Naive thymus-derived CD4-positive, alpha-beta T cell (primary cell): ENCODE data around the gene LRP3. TPM values are rescaled to one million over a fixed set of nuclear protein-coding genes. Genes with fewer than 3 reads are reported as not detected.

Source experiments
- ATAC-seq: fragments of 150-1000 bp; cut with Tn5 transposase; 2 replicates; pipeline ENCODE4 v1.10.0; 2021; ENCODE audit warnings: mild to moderate bottlenecking, moderate library complexity
- CTCF ChIA-PET: fragments of 350-600 bp; sonication (Branson Sonifier 250); formaldehyde crosslinking; loops from one replicate; lab custom pipeline; 2021; ENCODE audit warnings: antibody characterized with exemption; lab: Charles Lee
- POLR2A ChIA-PET: fragments of 350-600 bp; sonication (Branson Sonifier 250); formaldehyde crosslinking; loops from one replicate; lab custom pipeline; 2021; ENCODE audit warnings: antibody characterized with exemption, inconsistent platforms; lab: Charles Lee
- DNase-seq, 9 donors: peaks; one replicate each; pipeline versions ENCODE4 v3.0.0 to v3.0.0-alpha.2; 2020 to 2022; ENCODE audit warnings: mixed read lengths in 1 of 9
- H3K27ac ChIP-seq: one replicate; pipeline ENCODE4 v1.7.0; 2013; ENCODE audit warnings: mild to moderate bottlenecking, low read depth, low read length, moderate library complexity
- H3K27me3 ChIP-seq, 2 donors: one replicate each; pipeline ENCODE4 v1.7.0; 2013; ENCODE audit warnings: low read length in 2 of 2, mild to moderate bottlenecking in 2 of 2, moderate library complexity in 2 of 2; ENCODE audit not compliant: control insufficient read depth in 2 of 2, insufficient read depth in 2 of 2
- H3K36me3 ChIP-seq, 3 experiments: 1 replicate in 2 of 3; 2 replicates in 1 of 3; pipeline ENCODE4 v1.7.0; 2013; ENCODE audit warnings: low read length in 3 of 3, mild to moderate bottlenecking in 3 of 3, moderate library complexity in 1 of 3; ENCODE audit not compliant: insufficient read depth in 3 of 3, control insufficient read depth in 2 of 3
- H3K4me1 ChIP-seq, 2 donors: one replicate each; pipeline ENCODE4 v1.7.0; 2013; ENCODE audit warnings: low read length in 2 of 2, mild to moderate bottlenecking in 2 of 2, moderate library complexity in 1 of 2; ENCODE audit not compliant: control insufficient read depth in 2 of 2, insufficient read depth in 2 of 2
- H3K4me3 ChIP-seq: 2 replicates; pipeline ENCODE4 v1.7.0; 2013; ENCODE audit warnings: mild to moderate bottlenecking, low read length
- H3K9me3 ChIP-seq, 3 experiments: 1 replicate in 2 of 3; 2 replicates in 1 of 3; pipeline ENCODE4 v1.7.0; 2013; ENCODE audit warnings: low read length in 3 of 3; ENCODE audit not compliant: control insufficient read depth in 2 of 3
- H3K27ac Mint-ChIP-seq, 9 donors: one replicate each; pipeline ENCODE4 v1.8.0; 2020 to 2022; ENCODE audit warnings: mixed read lengths in 9 of 9, mild to moderate bottlenecking in 8 of 9, moderate library complexity in 5 of 9, inconsistent platforms in 2 of 9
- H3K27me3 Mint-ChIP-seq, 5 donors: one replicate each; pipeline ENCODE4 v1.8.0; 2021 to 2022; ENCODE audit warnings: mixed read lengths in 5 of 5, mild to moderate bottlenecking in 1 of 5
- H3K36me3 Mint-ChIP-seq, 5 donors: one replicate each; pipeline ENCODE4 v1.8.0; 2020 to 2022; ENCODE audit warnings: mixed read lengths in 5 of 5, mild to moderate bottlenecking in 3 of 5, inconsistent platforms in 1 of 5
- H3K4me1 Mint-ChIP-seq, 7 donors: one replicate each; pipeline ENCODE4 v1.8.0; 2020 to 2022; ENCODE audit warnings: mixed read lengths in 7 of 7, mild to moderate bottlenecking in 3 of 7, inconsistent platforms in 1 of 7
- H3K4me3 Mint-ChIP-seq, 10 donors: one replicate each; pipeline ENCODE4 v1.8.0; 2020 to 2022; ENCODE audit warnings: mild to moderate bottlenecking in 10 of 10, mixed read lengths in 10 of 10, moderate library complexity in 6 of 10, inconsistent platforms in 2 of 10
- H3K9me3 Mint-ChIP-seq, 11 donors: one replicate each; pipeline ENCODE4 v1.8.0; 2020 to 2022; ENCODE audit warnings: mixed read lengths in 11 of 11, mild to moderate bottlenecking in 4 of 11, inconsistent platforms in 1 of 11, moderate library complexity in 1 of 11
- intact Hi-C, 2 donors: fragments of 100-400 bp; cut with micrococcal nuclease; formaldehyde crosslinking; loops; one replicate each; pipeline ENCODE4 v1.15.1; 2023
- polyA plus RNA-seq, 2 donors: library from polyadenylated mRNA; unstranded; fragments of 300-500 nt; fragmentation: Illumina TruSeq; gene quantifications; one replicate each; pipeline ENCODE4 v1.2.3, GENCODE V29; 2021
- total RNA-seq, 6 experiments: library from RNA in 5 of 6; stranded (reverse) in 5 of 6; gene quantifications; 1 replicate in 5 of 6; 2 replicates in 1 of 6; pipeline ENCODE4 v1.2.3 and lab custom pipeline; 2021 to 2026

The LRP3 gene
- total and polyA plus RNA-seq, 7 experiments from 2014 or later: 0.34 to 2.6 (median 0.40) TPM; not detected in 3

DNA sequence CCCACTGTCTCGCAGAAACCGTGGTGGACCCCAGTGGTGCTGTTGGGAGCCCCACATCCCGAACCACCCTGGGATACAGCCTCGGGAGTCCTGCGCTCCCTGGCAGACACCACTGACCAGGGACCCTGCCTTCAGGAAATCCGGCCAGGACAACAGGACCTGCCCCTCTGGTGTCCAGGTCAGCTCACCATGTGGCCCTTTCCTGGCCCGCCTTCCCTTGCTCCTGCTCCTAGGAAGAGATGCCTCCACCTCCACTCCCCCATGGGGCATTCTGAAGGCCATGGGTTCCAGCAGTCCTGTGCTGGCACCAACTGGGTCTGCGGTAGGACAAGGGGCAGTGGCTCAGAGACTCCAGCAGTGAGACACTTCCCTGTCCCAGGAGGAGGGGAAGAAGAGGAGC, 54.0 kb downstream of the LRP3 start:
- peaks cover 0 to 10% (median 0%) of the 10 kb centered on the region in 5 donors for H3K27me3 Mint-ChIP-seq
- ATAC-seq (no peak), DNase-seq (no peak)
- ChIA-PET CTCF (no interaction called here), POLR2A (no interaction called here)
- Histone ChIP-seq H3K4me3 (no peak overlapping the region), H3K4me1 (no peaks in the 10 kb centered on the region), H3K36me3 (no peaks in the 10 kb centered on the region), H3K27ac (no peak overlapping the region), H3K27me3 (no peaks in the 10 kb centered on the region), H3K9me3 (peaks cover 0 to 8% (median 0%) of the 10 kb centered on the region in 3 experiments)
- H3K9me3 Mint-ChIP-seq: peaks cover 0 to 14% (median 0%) of the 10 kb centered on the region in 11 donors
- peaks cover 0 to 2% (median 0%) of the 10 kb centered on the region in 7 donors for H3K4me1 Mint-ChIP-seq
- H3K27ac Mint-ChIP-seq: no peak overlapping the region
- H3K4me3 Mint-ChIP-seq: no peak overlapping the region
- no peaks in the 10 kb centered on the region for H3K36me3 Mint-ChIP-seq
- intact Hi-C loops: no loop called here

DNA sequence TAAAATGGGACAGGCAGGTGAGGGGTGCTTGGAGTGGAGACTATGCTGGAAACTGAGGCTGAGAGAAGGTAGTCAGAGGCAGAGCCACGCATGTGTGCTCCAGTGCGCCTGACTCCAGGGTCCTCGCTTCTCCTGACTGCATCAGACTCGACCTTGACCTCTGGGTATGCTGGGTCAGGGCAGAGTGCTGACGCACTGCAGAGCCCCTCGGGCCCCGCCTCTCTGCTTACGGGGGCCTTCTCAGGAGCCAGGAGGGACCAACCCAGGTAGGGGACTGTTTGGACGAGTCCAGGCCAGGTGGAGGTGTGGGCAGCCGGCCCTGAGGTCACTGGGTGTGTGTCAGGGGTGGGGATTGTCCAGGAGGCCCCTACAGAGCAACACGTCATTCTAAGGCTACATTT, 54.4 kb downstream of the LRP3 start:
- H3K36me3 ChIP-seq: no peaks in the 10 kb centered on the region
- ChIA-PET POLR2A (no interaction called here), CTCF (no interaction called here)
- no peak overlapping the region for H3K4me3 Mint-ChIP-seq
- H3K4me3 ChIP-seq: no peak overlapping the region
- H3K9me3 Mint-ChIP-seq: peaks cover 0 to 14% (median 0%) of the 10 kb centered on the region in 11 donors
- H3K4me1 Mint-ChIP-seq: peaks cover 0 to 2% (median 0%) of the 10 kb centered on the region in 7 donors
- no peaks in the 10 kb centered on the region for H3K4me1 ChIP-seq
- no peak overlapping the region for H3K27ac ChIP-seq
- no peak overlapping the region for H3K27ac Mint-ChIP-seq
- ATAC-seq: peak; percentile 18
- DNase-seq: no peak
- peaks cover 0 to 8% (median 0%) of the 10 kb centered on the region in 3 experiments for H3K9me3 ChIP-seq
- peaks cover 0 to 10% (median 0%) of the 10 kb centered on the region in 5 donors for H3K27me3 Mint-ChIP-seq
- no peaks in the 10 kb centered on the region for H3K27me3 ChIP-seq
- H3K36me3 Mint-ChIP-seq: no peaks in the 10 kb centered on the region
- intact Hi-C loops: no loop called here

DNA sequence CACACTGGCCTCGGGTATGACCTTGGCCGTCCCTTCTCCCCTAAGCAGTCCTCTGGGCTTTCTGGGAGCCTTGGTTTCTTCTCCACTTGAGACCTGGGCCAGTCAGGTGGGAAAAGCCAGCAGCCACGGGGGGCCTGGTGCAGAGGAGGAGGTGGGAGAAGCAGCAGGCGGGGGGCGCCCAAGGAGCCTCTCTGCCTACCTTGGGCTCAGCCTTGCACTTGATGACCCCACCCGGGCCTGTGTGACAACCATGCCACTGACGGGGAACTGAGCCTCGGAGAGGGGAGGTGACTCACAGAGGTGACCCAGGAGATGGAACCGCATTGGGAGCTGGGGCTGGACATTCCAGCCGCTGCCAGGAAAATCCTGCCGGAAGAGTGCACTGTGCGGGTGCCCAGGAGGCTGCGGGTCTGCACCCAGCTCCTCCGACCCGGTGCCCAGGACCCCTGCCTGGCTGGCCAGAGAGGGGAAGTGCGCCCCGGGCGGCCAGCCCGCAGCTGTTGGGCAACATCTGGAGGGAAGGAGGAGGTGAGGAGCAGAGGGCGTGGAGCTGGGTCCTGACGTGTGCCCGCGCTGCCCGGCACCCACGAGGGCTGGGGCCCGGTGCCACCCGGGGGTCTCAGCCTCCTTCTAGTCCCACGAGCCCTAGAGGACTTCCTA, 55.0 kb downstream of the LRP3 start:
- intact Hi-C loops: no loop called here
- ChIA-PET POLR2A (no interaction called here), CTCF (no interaction called here)
- Histone ChIP-seq H3K4me1 (no peaks in the 10 kb centered on the region), H3K9me3 (peaks cover 0 to 8% (median 0%) of the 10 kb centered on the region in 3 experiments), H3K27ac (no peak overlapping the region), H3K4me3 (no peak overlapping the region), H3K36me3 (no peaks in the 10 kb centered on the region), H3K27me3 (no peaks in the 10 kb centered on the region)
- Mint-ChIP-seq H3K9me3 (peaks cover 0 to 14% (median 0%) of the 10 kb centered on the region in 11 donors), H3K4me3 (no peak overlapping the region), H3K27ac (no peak overlapping the region), H3K27me3 (peaks cover 0 to 6% (median 0%) of the 10 kb centered on the region in 5 donors), H3K4me1 (peaks cover 0 to 2% (median 0%) of the 10 kb centered on the region in 7 donors), H3K36me3 (no peaks in the 10 kb centered on the region)
- DNase-seq (no peak), ATAC-seq (peak; percentile 79)

- POLR2A ChIA-PET: no interaction called here
- no peaks in the 10 kb centered on the region for H3K36me3 Mint-ChIP-seq
- no peaks in the 10 kb centered on the region for H3K36me3 ChIP-seq
- H3K27me3 ChIP-seq: no peaks in the 10 kb centered on the region
- no peak overlapping the region for H3K27ac ChIP-seq
- DNase-seq: no peak
- no peak overlapping the region for H3K27ac Mint-ChIP-seq
- intact Hi-C loops: no loop called here
- H3K4me1 Mint-ChIP-seq: peaks cover 0 to 2% (median 0%) of the 10 kb centered on the region in 7 donors
- H3K4me3 ChIP-seq: no peak overlapping the region
- peaks cover 0 to 1% (median 0%) of the 10 kb centered on the region in 5 donors for H3K27me3 Mint-ChIP-seq
- peaks cover 0 to 13% (median 0%) of the 10 kb centered on the region in 11 donors for H3K9me3 Mint-ChIP-seq
- H3K9me3 ChIP-seq: peaks cover 0 to 8% (median 0%) of the 10 kb centered on the region in 3 experiments
- no peak for ATAC-seq
- CTCF ChIA-PET: no interaction called here
- H3K4me3 Mint-ChIP-seq: no peak overlapping the region
- H3K4me1 ChIP-seq: no peaks in the 10 kb centered on the region
These were observed 55.7 kb downstream of the LRP3 start for GRCh38 chr19:33249740-33250366.

GRCh38 chr19:33250500-33250899, 56.4 kb downstream of the LRP3 start:
- CTCF ChIA-PET: no interaction called here
- Mint-ChIP-seq H3K4me3 (no peak overlapping the region), H3K27ac (no peak overlapping the region), H3K27me3 (peaks cover 0 to 4% (median 0%) of the 10 kb centered on the region in 5 donors), H3K9me3 (peaks cover 0 to 10% (median 0%) of the 10 kb centered on the region in 11 donors), H3K4me1 (peaks cover 0 to 2% (median 0%) of the 10 kb centered on the region in 7 donors), H3K36me3 (no peaks in the 10 kb centered on the region)
- DNase-seq (no peak), ATAC-seq (no peak)
- POLR2A ChIA-PET: no interaction called here
- Histone ChIP-seq H3K27me3 (no peaks in the 10 kb centered on the region), H3K27ac (no peak overlapping the region), H3K4me3 (no peak overlapping the region), H3K4me1 (no peaks in the 10 kb centered on the region), H3K36me3 (no peaks in the 10 kb centered on the region), H3K9me3 (peaks cover 0 to 7% (median 0%) of the 10 kb centered on the region in 3 experiments)
- intact Hi-C loops: no loop called here

GRCh38 chr19:33251076-33251475, 56.9 kb downstream of the LRP3 start:
- ATAC-seq: no peak
- H3K36me3 Mint-ChIP-seq: no peaks in the 10 kb centered on the region
- ChIA-PET CTCF (no interaction called here), POLR2A (no interaction called here)
- intact Hi-C loops: no loop called here
- peaks cover 0 to 4% (median 0%) of the 10 kb centered on the region in 5 donors for H3K27me3 Mint-ChIP-seq
- H3K27ac ChIP-seq: no peak overlapping the region
- no peak overlapping the region for H3K27ac Mint-ChIP-seq
- no peak overlapping the region for H3K4me3 Mint-ChIP-seq
- H3K4me3 ChIP-seq: no peak overlapping the region
- H3K27me3 ChIP-seq: no peaks in the 10 kb centered on the region
- DNase-seq: no peak
- H3K9me3 ChIP-seq: peaks cover 0 to 2% (median 0%) of the 10 kb centered on the region in 3 experiments
- H3K4me1 Mint-ChIP-seq: peaks cover 0 to 2% (median 0%) of the 10 kb centered on the region in 7 donors
- no peaks in the 10 kb centered on the region for H3K4me1 ChIP-seq
- H3K36me3 ChIP-seq: no peaks in the 10 kb centered on the region
- peaks cover 0 to 7% (median 0%) of the 10 kb centered on the region in 11 donors for H3K9me3 Mint-ChIP-seq
